A549 treated with Hydrocortisone at 1 μM for 4 hours (cell line): ENCODE data around the gene SETD7. TPM values are rescaled to one million over a fixed set of nuclear protein-coding genes. Genes with fewer than 3 reads are reported as not detected.

ENCODE experiments used
- total RNA-seq: library from RNA; stranded (reverse); fragments of 200-300 nt; extraction: Qiagen RNA extraction; gene quantifications from 5 replicates; pipeline ENCODE4 v1.2.3, GENCODE V29; 2022

The SETD7 gene
- 33.3 to 52.5 TPM (median 40.0 TPM) in 5 replicates for total RNA-seq

GRCh38 chr4:139556071-139556723 is at the start of gene SETD7:
SETD7 (minus strand) TSS chr4:139556219; CDS start chr4:139556137, 82 bp downstream.

GRCh38 chr4:139454111-139455045 is 101.6 kb downstream of the SETD7 start, which contains the start of gene RAB33B:
RAB33B (plus strand) TSS chr4:139454121; CDS start chr4:139454196, 75 bp downstream.

Other genes with a start within 250 kb of the SETD7 start
- gene RAB33B, start 102.1 kb downstream of the SETD7 start, total RNA-seq: 1.7 to 3.2 TPM (median 2.3 TPM) in 5 replicates
- 47.0 to 54.5 TPM (median 50.4 TPM) in 5 replicates for gene MGST2, start 109.6 kb upstream of the SETD7 start, total RNA-seq